Astrocyte (in vitro differentiated cells and primary cell): ENCODE measurements around the gene SAE1. TPM values are rescaled to one million over a fixed set of nuclear protein-coding genes. Genes with fewer than 3 reads are reported as not detected.

Experiments
- DNase-seq: peaks from one replicate; pipeline ENCODE4 v3.0.0-alpha.2; 2010; ENCODE audit warnings: low read depth
- FAIRE-seq: peaks from 2 replicates; lab custom pipeline; 2011; peaks lifted over from hg19 to GRCh38; lab: Jason Lieb, UNC
- H2AFZ ChIP-seq: 2 replicates; pipeline ENCODE4 v1.6.0; 2012; ENCODE audit warnings: low read depth, low read length, inconsistent platforms
- H3K27ac ChIP-seq: 2 replicates; pipeline ENCODE4 v1.5.1; 2011; ENCODE audit warnings: low read depth, low read length, inconsistent platforms
- H3K27me3 ChIP-seq: 2 replicates; pipeline ENCODE4 v1.6.0; 2011; ENCODE audit warnings: low read length, inconsistent platforms; ENCODE audit not compliant: insufficient read depth
- H3K36me3 ChIP-seq: 2 replicates; pipeline ENCODE4 v1.5.1; 2011; ENCODE audit warnings: low read length, inconsistent platforms; ENCODE audit not compliant: insufficient read depth
- H3K4me1 ChIP-seq: 2 replicates; pipeline ENCODE4 v1.5.1; 2011; ENCODE audit warnings: low read length, inconsistent platforms; ENCODE audit not compliant: insufficient read depth
- H3K4me2 ChIP-seq: 2 replicates; pipeline ENCODE4 v1.6.0; 2012; ENCODE audit warnings: low read length, inconsistent platforms
- H3K4me3 ChIP-seq: 2 replicates; pipeline ENCODE4 v1.5.1; 2011; ENCODE audit warnings: low read depth, mild to moderate bottlenecking, low read length, inconsistent platforms; ENCODE audit not compliant: insufficient read depth
- H3K79me2 ChIP-seq: 2 replicates; pipeline ENCODE4 v1.6.0; 2012; ENCODE audit warnings: mild to moderate bottlenecking, low read length, inconsistent platforms; ENCODE audit not compliant: insufficient read depth
- H3K9ac ChIP-seq: 2 replicates; pipeline ENCODE4 v1.6.0; 2012; ENCODE audit warnings: mild to moderate bottlenecking, low read length, inconsistent platforms
- H3K9me3 ChIP-seq: 2 replicates; pipeline ENCODE4 v1.5.1; 2012; ENCODE audit warnings: low read depth, mild to moderate bottlenecking, low read length, inconsistent platforms; ENCODE audit not compliant: insufficient read depth
- H4K20me1 ChIP-seq: 2 replicates; pipeline ENCODE4 v1.6.0; 2012; ENCODE audit warnings: low read length, inconsistent platforms; ENCODE audit not compliant: insufficient read depth
- H3K27ac Mint-ChIP-seq: one replicate; pipeline ENCODE4 v1.8.0; 2021; ENCODE audit warnings: mild to moderate bottlenecking, mixed read lengths; ENCODE audit not compliant: unreplicated experiment
- H3K27me3 Mint-ChIP-seq: one replicate; pipeline ENCODE4 v1.8.0; 2021; ENCODE audit warnings: low read depth, mixed read lengths; ENCODE audit not compliant: unreplicated experiment
- H3K36me3 Mint-ChIP-seq: one replicate; pipeline ENCODE4 v1.8.0; 2021; ENCODE audit warnings: low read depth, mixed read lengths; ENCODE audit not compliant: unreplicated experiment
- H3K4me1 Mint-ChIP-seq: one replicate; pipeline ENCODE4 v1.8.0; 2021; ENCODE audit warnings: low read depth, mixed read lengths; ENCODE audit not compliant: unreplicated experiment
- H3K4me3 Mint-ChIP-seq: one replicate; pipeline ENCODE4 v1.8.0; 2021; ENCODE audit warnings: mild to moderate bottlenecking, moderate library complexity, mixed read lengths; ENCODE audit not compliant: unreplicated experiment
- H3K9me3 Mint-ChIP-seq: one replicate; pipeline ENCODE4 v1.8.0; 2021; ENCODE audit warnings: mild to moderate bottlenecking, mixed read lengths; ENCODE audit not compliant: unreplicated experiment
- EZH2 ChIP-seq: IDR thresholded peaks from 2 replicates; pipeline ENCODE4 v1.6.1; 2012; ENCODE audit warnings: mild to moderate bottlenecking, low read length, inconsistent platforms; ENCODE audit not compliant: insufficient read depth
- total RNA-seq: library from RNA; stranded (reverse); gene quantifications from 2 replicates; pipeline ENCODE4 v1.2.1, GENCODE V29; 2021
- TF ChIP-seq, protein P1 (sequence below): IDR thresholded peaks from 2 replicates; pipeline ENCODE4 v1.5.1; 2011; ENCODE audit warnings: low read depth, mild to moderate bottlenecking, inconsistent platforms, low read length, moderate library complexity; ENCODE audit not compliant: insufficient read depth

SAE1 gene
- total RNA-seq, 1 donor from 2014 or later = 133 TPM

DNA sequence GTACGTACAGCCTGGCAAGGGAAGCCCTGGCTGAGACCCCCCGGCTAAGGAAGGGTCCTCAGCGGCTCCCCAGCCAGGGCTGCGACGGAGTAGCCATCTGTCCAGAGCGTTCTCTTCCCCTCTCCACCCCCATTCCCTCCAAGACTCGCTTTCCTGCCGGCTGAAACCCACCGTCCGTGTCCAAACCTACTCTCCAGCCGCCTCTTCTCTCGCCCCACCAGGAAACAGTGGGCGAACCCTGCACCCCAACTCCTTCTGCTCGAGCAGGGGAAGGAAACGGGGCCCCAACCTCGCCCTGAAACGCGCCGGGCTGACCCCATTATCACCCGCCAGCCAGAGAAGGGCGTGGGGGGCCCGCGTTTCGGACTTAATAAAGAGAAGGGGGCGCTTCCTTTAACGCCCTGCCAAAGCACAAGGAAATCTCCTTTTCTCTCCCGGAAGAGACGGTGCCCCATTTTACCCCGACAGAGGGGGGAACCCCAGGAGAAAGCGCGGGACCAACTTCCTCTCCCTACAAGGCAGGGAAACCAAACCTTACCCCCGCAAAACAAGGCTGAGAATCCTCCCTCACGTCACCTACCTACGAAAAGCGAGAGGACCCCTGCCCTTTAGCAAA lies 19.5 kb upstream of the SAE1 start:
- peak overlapping the region; percentile 99 for H3K4me3 Mint-ChIP-seq
- FAIRE-seq (no peak), DNase-seq (no peak)
- Histone ChIP-seq H3K36me3 (no peaks in the 10 kb centered on the region), H3K4me1 (peaks cover 47% of the 10 kb centered on the region), H3K79me2 (peaks cover 55% of the 10 kb centered on the region), H4K20me1 (peaks cover 26% of the 10 kb centered on the region), H3K27me3 (no peaks in the 10 kb centered on the region), H3K27ac (peak overlapping the region; percentile 100), H3K9ac (peak overlapping the region; percentile 100), H3K9me3 (no peaks in the 10 kb centered on the region), H2AFZ (no peak overlapping the region), H3K4me3 (peak overlapping the region; percentile 90), H3K4me2 (peak overlapping the region; percentile 98)
- TF ChIP-seq, protein P1, sequence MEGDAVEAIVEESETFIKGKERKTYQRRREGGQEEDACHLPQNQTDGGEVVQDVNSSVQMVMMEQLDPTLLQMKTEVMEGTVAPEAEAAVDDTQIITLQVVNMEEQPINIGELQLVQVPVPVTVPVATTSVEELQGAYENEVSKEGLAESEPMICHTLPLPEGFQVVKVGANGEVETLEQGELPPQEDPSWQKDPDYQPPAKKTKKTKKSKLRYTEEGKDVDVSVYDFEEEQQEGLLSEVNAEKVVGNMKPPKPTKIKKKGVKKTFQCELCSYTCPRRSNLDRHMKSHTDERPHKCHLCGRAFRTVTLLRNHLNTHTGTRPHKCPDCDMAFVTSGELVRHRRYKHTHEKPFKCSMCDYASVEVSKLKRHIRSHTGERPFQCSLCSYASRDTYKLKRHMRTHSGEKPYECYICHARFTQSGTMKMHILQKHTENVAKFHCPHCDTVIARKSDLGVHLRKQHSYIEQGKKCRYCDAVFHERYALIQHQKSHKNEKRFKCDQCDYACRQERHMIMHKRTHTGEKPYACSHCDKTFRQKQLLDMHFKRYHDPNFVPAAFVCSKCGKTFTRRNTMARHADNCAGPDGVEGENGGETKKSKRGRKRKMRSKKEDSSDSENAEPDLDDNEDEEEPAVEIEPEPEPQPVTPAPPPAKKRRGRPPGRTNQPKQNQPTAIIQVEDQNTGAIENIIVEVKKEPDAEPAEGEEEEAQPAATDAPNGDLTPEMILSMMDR = no peak
- TF ChIP-seq EZH2 = no peak
- peaks cover 4% of the 10 kb centered on the region for H3K36me3 Mint-ChIP-seq
- no peaks in the 10 kb centered on the region for H3K27me3 Mint-ChIP-seq
- no peaks in the 10 kb centered on the region for H3K9me3 Mint-ChIP-seq
- H3K27ac Mint-ChIP-seq = peak overlapping the region; percentile 98
- peaks cover 42% of the 10 kb centered on the region for H3K4me1 Mint-ChIP-seq

DNA sequence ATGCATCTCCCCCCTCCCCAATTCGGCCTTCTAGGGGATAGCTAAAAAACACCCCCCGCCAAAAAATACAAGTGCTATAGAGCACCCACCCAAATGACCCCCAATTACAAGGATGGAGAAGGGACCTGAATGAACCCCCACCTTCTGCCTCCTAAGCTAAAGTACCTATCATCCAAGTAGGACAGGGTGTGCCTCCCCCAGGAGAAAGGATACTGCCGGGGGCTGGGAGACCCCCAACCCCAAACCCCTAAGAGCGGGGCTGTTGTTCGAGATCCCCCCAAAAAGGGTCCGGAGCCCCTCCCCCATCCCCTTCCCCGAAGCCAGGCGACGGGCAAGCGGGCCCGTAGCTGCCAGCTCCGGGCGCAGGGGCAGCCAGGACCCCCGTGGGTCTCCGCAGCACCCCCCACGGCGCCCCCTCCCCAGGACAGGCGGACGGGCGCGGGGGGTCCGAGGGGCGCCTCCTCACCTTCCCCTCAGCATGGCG lies 18.9 kb upstream of the SAE1 start:
- Histone ChIP-seq H3K4me2 (peak overlapping the region; percentile 98), H3K27ac (peak overlapping the region; percentile 100)
- TF ChIP-seq EZH2 = no peak
- TF ChIP-seq, protein P1 = no peak

More for the DNA sequence above, 18.9 kb upstream of the SAE1 start:
- H3K4me3 Mint-ChIP-seq = peak overlapping the region; percentile 99
- H3K27ac Mint-ChIP-seq = peak overlapping the region; percentile 98
- FAIRE-seq (no peak), DNase-seq (no peak)
- H3K4me1 Mint-ChIP-seq = peaks cover 38% of the 10 kb centered on the region
- H3K9ac ChIP-seq = peak overlapping the region; percentile 100
- H2AFZ ChIP-seq = no peak overlapping the region
- H3K27me3 Mint-ChIP-seq = no peaks in the 10 kb centered on the region
- H3K36me3 ChIP-seq = no peaks in the 10 kb centered on the region
- peaks cover 41% of the 10 kb centered on the region for H3K4me1 ChIP-seq
- no peaks in the 10 kb centered on the region for H3K9me3 ChIP-seq
- H3K79me2 ChIP-seq = peaks cover 49% of the 10 kb centered on the region
- H4K20me1 ChIP-seq = peaks cover 20% of the 10 kb centered on the region
- H3K36me3 Mint-ChIP-seq = peaks cover 4% of the 10 kb centered on the region
- H3K4me3 ChIP-seq = peak overlapping the region; percentile 90
- no peaks in the 10 kb centered on the region for H3K27me3 ChIP-seq
- no peaks in the 10 kb centered on the region for H3K9me3 Mint-ChIP-seq
